GM12874 (cell line): Measurements from ENCODE around the gene FLVCR2.

Experiments used
- TF ChIP-seq, protein P1 (sequence below): IDR thresholded peaks from 2 replicates; pipeline ENCODE4 v1.5.1; 2011; ENCODE audit warnings: low read depth, mild to moderate bottlenecking, control low read depth, low read length, moderate library complexity; ENCODE audit not compliant: insufficient read depth

The FLVCR2 gene

DNA sequence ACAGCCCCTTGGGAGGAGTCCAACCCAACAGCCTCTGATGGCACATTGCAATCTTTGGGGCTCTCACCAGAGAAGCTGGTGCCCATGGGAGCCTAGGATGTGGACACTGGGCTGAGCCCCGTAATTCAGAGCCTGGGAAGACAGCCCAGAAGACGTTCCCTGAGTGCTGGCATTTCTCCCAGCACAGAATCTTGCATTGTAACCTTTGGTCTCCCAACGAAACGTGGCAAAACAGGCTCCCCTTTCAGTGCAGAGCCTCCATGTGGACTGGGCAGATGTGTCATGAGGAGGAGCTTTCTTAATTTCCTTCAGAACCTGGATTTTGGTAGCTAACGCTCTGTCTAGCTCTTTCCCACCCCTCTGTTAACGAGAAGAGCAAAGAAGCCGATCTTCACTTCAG, 29.9 kb upstream of the FLVCR2 start:
- TF ChIP-seq, protein P1, sequence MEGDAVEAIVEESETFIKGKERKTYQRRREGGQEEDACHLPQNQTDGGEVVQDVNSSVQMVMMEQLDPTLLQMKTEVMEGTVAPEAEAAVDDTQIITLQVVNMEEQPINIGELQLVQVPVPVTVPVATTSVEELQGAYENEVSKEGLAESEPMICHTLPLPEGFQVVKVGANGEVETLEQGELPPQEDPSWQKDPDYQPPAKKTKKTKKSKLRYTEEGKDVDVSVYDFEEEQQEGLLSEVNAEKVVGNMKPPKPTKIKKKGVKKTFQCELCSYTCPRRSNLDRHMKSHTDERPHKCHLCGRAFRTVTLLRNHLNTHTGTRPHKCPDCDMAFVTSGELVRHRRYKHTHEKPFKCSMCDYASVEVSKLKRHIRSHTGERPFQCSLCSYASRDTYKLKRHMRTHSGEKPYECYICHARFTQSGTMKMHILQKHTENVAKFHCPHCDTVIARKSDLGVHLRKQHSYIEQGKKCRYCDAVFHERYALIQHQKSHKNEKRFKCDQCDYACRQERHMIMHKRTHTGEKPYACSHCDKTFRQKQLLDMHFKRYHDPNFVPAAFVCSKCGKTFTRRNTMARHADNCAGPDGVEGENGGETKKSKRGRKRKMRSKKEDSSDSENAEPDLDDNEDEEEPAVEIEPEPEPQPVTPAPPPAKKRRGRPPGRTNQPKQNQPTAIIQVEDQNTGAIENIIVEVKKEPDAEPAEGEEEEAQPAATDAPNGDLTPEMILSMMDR, result no peak

DNA sequence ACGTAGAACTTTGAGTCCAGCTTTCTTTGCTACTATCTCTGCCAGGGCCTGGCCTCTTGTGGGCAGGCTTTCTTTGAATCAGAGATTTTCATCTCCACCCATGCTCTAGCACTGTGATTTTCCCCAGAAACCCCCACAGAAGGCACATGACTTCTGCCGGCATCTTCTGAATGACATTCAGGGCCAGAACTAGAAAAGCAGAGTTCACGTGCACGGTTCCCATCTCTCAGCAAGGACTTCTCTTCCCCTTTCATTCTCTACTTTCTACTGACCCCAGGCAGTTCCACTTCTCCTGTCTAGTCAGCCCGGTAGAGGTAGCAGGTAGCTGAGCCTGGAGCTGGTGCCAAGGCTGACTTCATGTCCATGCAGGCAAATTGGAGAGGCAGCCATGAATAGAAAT, 29.3 kb upstream of the FLVCR2 start:
- TF ChIP-seq, protein P1, result no peak

DNA sequence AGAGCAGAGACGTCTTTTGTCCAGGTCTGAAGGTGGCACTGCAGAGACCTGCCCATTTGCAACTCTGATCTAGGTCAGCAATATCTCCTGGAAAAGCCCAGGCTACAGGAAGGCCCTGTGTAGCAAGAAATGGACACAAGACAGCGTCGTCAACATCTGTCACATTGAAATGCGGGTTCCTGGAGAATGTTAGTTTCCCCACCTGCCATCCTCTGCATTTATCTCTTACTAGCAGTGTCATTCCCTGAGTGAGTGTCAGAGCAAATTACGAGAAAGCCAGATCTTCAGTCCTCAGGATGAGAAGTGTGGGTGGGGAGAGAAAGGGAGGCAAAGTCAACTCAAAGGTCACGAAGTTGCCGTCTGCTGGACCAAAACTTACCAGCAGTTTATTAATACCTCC, 27.4 kb upstream of the FLVCR2 start:
- TF ChIP-seq, protein P1, result no peak

DNA sequence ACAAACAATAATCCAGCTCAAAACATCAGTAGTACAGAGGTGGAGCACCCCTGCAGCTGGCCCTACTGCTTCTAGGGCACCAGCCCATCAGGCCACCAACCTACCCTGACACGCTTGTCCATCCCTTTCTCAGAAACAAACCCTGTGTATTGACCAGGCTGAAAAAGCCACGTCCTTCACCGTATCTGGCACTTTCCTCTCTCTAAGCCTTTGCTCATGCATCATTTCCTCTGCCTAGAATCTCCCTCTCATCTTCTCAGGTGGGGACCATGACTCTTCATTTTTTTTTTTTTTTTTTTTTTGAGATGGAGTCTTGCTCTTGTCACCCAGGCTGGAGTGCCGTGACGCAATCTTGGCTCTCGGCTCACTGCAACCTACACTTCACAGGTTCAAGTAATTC, 25.3 kb upstream of the FLVCR2 start:
- TF ChIP-seq, protein P1, result no peak

DNA sequence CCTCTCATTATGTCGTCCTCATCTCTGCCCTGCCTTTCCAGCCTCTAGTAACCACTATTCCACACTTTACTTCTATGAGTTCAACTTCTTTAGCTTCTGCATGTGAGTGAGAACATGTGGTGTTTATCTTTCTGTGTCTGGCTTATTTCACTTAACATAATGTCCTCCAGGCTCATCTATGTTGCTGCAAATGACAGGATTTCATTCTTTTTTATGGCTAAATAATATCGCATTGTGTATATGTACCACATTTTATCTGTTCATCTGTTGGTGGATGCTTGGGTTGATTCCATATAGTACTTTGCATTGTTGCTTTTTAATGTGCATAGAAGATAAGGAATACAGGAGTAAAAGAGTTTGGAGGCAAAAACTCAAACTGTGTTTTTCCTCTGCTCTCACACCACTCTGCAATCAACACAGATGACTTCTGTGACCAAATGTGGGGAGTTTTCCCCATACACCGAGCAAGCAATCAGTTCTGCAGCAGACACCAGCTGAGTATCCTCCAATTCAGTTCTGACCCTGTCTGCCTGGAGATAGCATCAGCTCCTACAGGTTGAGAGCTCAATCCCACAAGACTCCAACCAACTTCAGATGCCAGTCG, 24.6 kb upstream of the FLVCR2 start:
- TF ChIP-seq, protein P1, result no peak

DNA sequence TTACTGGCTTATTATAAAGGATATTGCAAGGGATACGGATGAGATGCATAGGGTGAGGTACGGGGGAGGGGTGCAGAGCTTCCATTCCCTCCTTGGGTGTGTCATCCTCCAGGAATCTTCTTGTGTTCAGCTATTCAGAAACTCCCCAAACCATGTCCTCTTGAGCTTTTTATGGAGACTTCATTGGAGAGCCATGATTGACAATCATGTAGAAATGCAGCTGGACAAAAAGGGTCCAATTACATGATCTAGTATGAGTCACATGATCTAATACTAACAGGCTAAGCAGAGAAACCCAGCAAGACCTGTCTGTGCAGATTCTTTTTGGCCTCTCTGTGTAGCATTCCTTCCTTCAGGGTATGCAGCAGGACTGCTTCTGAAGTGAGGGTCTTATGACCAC, 23.9 kb upstream of the FLVCR2 start:
- TF ChIP-seq, protein P1, result no peak

DNA sequence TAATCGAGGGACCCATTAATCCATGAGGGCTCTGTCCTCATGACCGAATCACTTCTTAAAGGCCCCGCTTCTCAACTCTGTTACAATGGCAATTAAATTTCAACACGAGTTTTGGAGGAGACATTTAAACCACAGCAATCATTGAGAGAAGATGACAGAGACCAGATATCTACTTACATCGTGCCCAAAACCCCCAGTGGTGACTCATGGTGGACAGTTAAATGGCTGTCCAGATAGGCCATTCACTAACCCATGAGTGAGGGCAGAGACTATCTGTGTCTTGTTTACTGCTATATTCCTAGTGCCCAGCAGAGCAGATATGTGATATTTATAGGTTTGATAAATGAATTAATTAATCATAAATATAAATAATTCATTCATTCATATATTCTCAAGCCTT, 20.0 kb upstream of the FLVCR2 start:
- TF ChIP-seq, protein P1, result no peak
